Uterus (tissue), 2 donors: ENCODE results near the gene FCRL5.

Experiments
- POLR2A ChIP-seq, 2 donors: fragments of 450-650 bp; IDR thresholded peaks; one replicate each; pipeline ENCODE4 v1.6.1; 2016; ENCODE audit warnings: antibody characterized with exemption in 2 of 2, mild to moderate bottlenecking in 1 of 2, moderate library complexity in 1 of 2
- TF ChIP-seq, protein P1 (sequence below), 4 experiments: fragments of 200-600 bp in 2 of 4; fragments of 450-650 bp in 2 of 4; sonication (generic) in 2 of 4; IDR thresholded peaks; one replicate each; pipeline ENCODE4 v1.5.1; 2016 to 2019; ENCODE audit warnings: antibody characterized with exemption in 4 of 4, mild to moderate bottlenecking in 2 of 4, moderate library complexity in 1 of 4

DNA sequence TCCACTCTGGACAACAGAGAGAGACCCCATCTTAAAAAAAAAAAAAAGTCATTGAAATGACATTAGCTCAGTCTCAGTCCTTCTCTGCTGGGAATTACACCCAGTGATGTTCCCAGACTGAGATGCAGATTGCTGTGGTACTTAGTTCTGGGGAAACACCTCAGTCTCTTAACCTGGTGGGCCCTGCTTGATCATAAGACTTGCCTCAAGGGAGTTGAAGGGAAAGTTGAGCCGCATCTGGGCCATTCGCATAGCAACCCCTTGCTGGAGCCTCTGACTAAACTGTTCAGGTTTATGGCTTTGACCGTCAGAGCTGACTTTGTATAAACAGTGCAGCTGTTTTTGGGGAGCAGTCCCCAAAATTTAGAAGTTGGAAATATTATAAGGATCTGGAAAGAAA is 32.2 kb upstream of the FCRL5 start:
- TF ChIP-seq, protein P1, sequence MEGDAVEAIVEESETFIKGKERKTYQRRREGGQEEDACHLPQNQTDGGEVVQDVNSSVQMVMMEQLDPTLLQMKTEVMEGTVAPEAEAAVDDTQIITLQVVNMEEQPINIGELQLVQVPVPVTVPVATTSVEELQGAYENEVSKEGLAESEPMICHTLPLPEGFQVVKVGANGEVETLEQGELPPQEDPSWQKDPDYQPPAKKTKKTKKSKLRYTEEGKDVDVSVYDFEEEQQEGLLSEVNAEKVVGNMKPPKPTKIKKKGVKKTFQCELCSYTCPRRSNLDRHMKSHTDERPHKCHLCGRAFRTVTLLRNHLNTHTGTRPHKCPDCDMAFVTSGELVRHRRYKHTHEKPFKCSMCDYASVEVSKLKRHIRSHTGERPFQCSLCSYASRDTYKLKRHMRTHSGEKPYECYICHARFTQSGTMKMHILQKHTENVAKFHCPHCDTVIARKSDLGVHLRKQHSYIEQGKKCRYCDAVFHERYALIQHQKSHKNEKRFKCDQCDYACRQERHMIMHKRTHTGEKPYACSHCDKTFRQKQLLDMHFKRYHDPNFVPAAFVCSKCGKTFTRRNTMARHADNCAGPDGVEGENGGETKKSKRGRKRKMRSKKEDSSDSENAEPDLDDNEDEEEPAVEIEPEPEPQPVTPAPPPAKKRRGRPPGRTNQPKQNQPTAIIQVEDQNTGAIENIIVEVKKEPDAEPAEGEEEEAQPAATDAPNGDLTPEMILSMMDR (IDR thresholded peaks at IDR 0.05), result no peak
- TF ChIP-seq POLR2A (IDR thresholded peaks at IDR 0.05), result no peak
